Duodenal mucosa (tissue), 2 donors: ENCODE results near the gene OSBP2.

Source experiments
- H3K27ac ChIP-seq: one replicate; pipeline ENCODE4 v1.7.0; 2013; ENCODE audit warnings: low read depth, low read length
- H3K27me3 ChIP-seq, 2 donors: one replicate each; pipeline ENCODE4 v1.7.0; 2013; ENCODE audit warnings: low read length in 2 of 2, control low read depth in 1 of 2; ENCODE audit not compliant: insufficient read depth in 2 of 2, control insufficient read depth in 1 of 2
- H3K36me3 ChIP-seq, 2 donors: one replicate each; pipeline ENCODE4 v1.7.0; 2013; ENCODE audit warnings: low read length in 2 of 2, control low read depth in 1 of 2; ENCODE audit not compliant: insufficient read depth in 2 of 2, control insufficient read depth in 1 of 2
- H3K4me1 ChIP-seq, 2 donors: one replicate each; pipeline ENCODE4 v1.7.0; 2013; ENCODE audit warnings: low read length in 2 of 2, control low read depth in 1 of 2; ENCODE audit not compliant: insufficient read depth in 2 of 2, control insufficient read depth in 1 of 2
- H3K4me3 ChIP-seq, 2 donors: one replicate each; pipeline ENCODE4 v1.7.0; 2013; ENCODE audit warnings: low read length in 2 of 2, low read depth in 1 of 2
- H3K9ac ChIP-seq, 2 donors: one replicate each; pipeline ENCODE4 v1.7.0; 2013; ENCODE audit warnings: low read length in 2 of 2, low read depth in 1 of 2
- H3K9me3 ChIP-seq, 2 donors: one replicate each; pipeline ENCODE4 v1.7.0; 2013; ENCODE audit warnings: low read length in 2 of 2, control low read depth in 1 of 2; ENCODE audit not compliant: control insufficient read depth in 1 of 2

Gene OSBP2

GRCh38 chr22:30908051-30908461 lies 213.4 kb downstream of the OSBP2 start:
- H3K27me3 ChIP-seq = no peaks in the 10 kb centered on the region
- no peak overlapping the region for H3K27ac ChIP-seq
- no peak overlapping the region for H3K4me3 ChIP-seq
- H3K4me1 ChIP-seq = no peaks in the 10 kb centered on the region
- H3K36me3 ChIP-seq = peaks cover 2 to 10% of the 10 kb centered on the region in 2 donors
- H3K9me3 ChIP-seq = no peaks in the 10 kb centered on the region
- no peak overlapping the region for H3K9ac ChIP-seq

GRCh38 chr22:30909306-30909705 lies 214.6 kb downstream of the OSBP2 start:
- no peaks in the 10 kb centered on the region for H3K4me1 ChIP-seq
- H3K9me3 ChIP-seq = no peaks in the 10 kb centered on the region
- no peak overlapping the region for H3K4me3 ChIP-seq
- H3K9ac ChIP-seq = no peak overlapping the region
- H3K27me3 ChIP-seq = no peaks in the 10 kb centered on the region
- H3K27ac ChIP-seq = no peak overlapping the region
- H3K36me3 ChIP-seq = peaks cover 2 to 5% of the 10 kb centered on the region in 2 donors

GRCh38 chr22:30910358-30910757 lies 215.7 kb downstream of the OSBP2 start:
- H3K4me3 ChIP-seq = no peak overlapping the region
- H3K36me3 ChIP-seq = peaks cover 2 to 5% of the 10 kb centered on the region in 2 donors
- H3K9ac ChIP-seq = no peak overlapping the region
- no peaks in the 10 kb centered on the region for H3K4me1 ChIP-seq
- no peaks in the 10 kb centered on the region for H3K27me3 ChIP-seq
- H3K27ac ChIP-seq = no peak overlapping the region
- H3K9me3 ChIP-seq = no peaks in the 10 kb centered on the region

GRCh38 chr22:30918761-30919160 lies 224.1 kb downstream of the OSBP2 start:
- Histone ChIP-seq H3K9me3 (peaks cover 2 to 3% of the 10 kb centered on the region in 2 donors), H3K4me3 (no peak overlapping the region), H3K27me3 (no peaks in the 10 kb centered on the region), H3K27ac (no peak overlapping the region), H3K4me1 (peaks cover 4 to 5% of the 10 kb centered on the region in 2 donors), H3K9ac (no peak overlapping the region), H3K36me3 (no peaks in the 10 kb centered on the region)

GRCh38 chr22:30919973-30920372 lies 225.3 kb downstream of the OSBP2 start:
- Histone ChIP-seq H3K4me1 (peaks cover 4 to 5% of the 10 kb centered on the region in 2 donors), H3K9ac (no peak overlapping the region), H3K36me3 (no peaks in the 10 kb centered on the region)

GRCh38 chr22:30920407-30920806 lies 225.7 kb downstream of the OSBP2 start:
- H3K27ac ChIP-seq = no peak overlapping the region
- no peak overlapping the region for H3K9ac ChIP-seq
- peak overlapping the region; percentile 40 to 62 for H3K4me3 ChIP-seq
- H3K27me3 ChIP-seq = no peaks in the 10 kb centered on the region
- H3K4me1 ChIP-seq = peaks cover 4 to 5% of the 10 kb centered on the region in 2 donors
- H3K36me3 ChIP-seq = peaks cover 0 to 2% of the 10 kb centered on the region in 2 donors
- H3K9me3 ChIP-seq = peaks cover 2 to 3% of the 10 kb centered on the region in 2 donors

More at GRCh38 chr22:30919973-30920372, 225.3 kb downstream of the OSBP2 start:
- Histone ChIP-seq H3K27me3 (no peaks in the 10 kb centered on the region), H3K9me3 (peaks cover 2 to 3% of the 10 kb centered on the region in 2 donors), H3K27ac (no peak overlapping the region), H3K4me3 (no peak overlapping the region)

GRCh38 chr22:30921108-30921507 lies 226.4 kb downstream of the OSBP2 start:
- H3K9ac ChIP-seq = peak overlapping the region; percentile 10 to 59
- no peak overlapping the region for H3K27ac ChIP-seq
- H3K4me1 ChIP-seq = peaks cover 4 to 5% of the 10 kb centered on the region in 2 donors
- H3K27me3 ChIP-seq = no peaks in the 10 kb centered on the region
- no peaks in the 10 kb centered on the region for H3K9me3 ChIP-seq
- peak overlapping the region; percentile 62 for H3K4me3 ChIP-seq
- peaks cover 7 to 10% of the 10 kb centered on the region in 2 donors for H3K36me3 ChIP-seq

GRCh38 chr22:30922151-30922611 lies 227.5 kb downstream of the OSBP2 start:
- Histone ChIP-seq H3K27ac (no peak overlapping the region), H3K9ac (peak overlapping the region; percentile 12 to 59), H3K36me3 (peaks cover 9 to 18% of the 10 kb centered on the region in 2 donors), H3K9me3 (no peaks in the 10 kb centered on the region), H3K27me3 (no peaks in the 10 kb centered on the region), H3K4me3 (peak overlapping the region; percentile 62), H3K4me1 (peaks cover 4 to 5% of the 10 kb centered on the region in 2 donors)

GRCh38 chr22:30923168-30923900 lies 228.7 kb downstream of the OSBP2 start:
- Histone ChIP-seq H3K9ac (no peak overlapping the region), H3K4me3 (no peak overlapping the region), H3K27me3 (no peaks in the 10 kb centered on the region), H3K27ac (no peak overlapping the region), H3K9me3 (no peaks in the 10 kb centered on the region), H3K36me3 (peaks cover 20 to 29% of the 10 kb centered on the region in 2 donors), H3K4me1 (peaks cover 4 to 5% of the 10 kb centered on the region in 2 donors)

GRCh38 chr22:30925667-30926066 lies 231.0 kb downstream of the OSBP2 start:
- peaks cover 4 to 5% of the 10 kb centered on the region in 2 donors for H3K4me1 ChIP-seq
- H3K4me3 ChIP-seq = no peak overlapping the region
- H3K27ac ChIP-seq = no peak overlapping the region
- peaks cover 27 to 47% of the 10 kb centered on the region in 2 donors for H3K36me3 ChIP-seq
- H3K27me3 ChIP-seq = no peaks in the 10 kb centered on the region
- no peaks in the 10 kb centered on the region for H3K9me3 ChIP-seq
- no peak overlapping the region for H3K9ac ChIP-seq
